ENCODE results near the gene GUCY2C.

GUCY2C gene

DNA sequence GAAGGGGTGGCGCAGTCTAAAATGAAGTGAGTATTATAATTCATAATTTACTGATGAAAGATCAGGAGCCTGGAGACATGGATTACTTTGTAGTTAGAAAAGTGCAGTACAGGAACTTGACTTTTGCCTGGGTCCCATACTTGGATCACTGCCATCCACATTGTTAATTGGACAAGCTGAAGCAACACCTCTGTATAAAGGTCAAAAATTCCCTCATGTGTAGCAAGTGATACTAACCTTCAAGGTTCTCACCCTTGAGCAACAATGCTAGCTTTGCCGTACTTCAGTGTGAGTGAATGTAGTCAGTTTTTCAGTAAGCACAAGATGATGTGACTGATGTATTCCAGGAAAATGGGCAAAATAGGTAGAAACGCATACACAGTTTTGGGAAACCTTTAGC is 84.1 kb downstream of the GUCY2C start:
- Histone ChIP-seq H3K4me1 (ENCODE audit: control insufficient read depth, insufficient read depth, low read length, poor library complexity, severe bottlenecking) (no peaks in the 10 kb centered on the region), H3K27ac (ENCODE audit: insufficient read depth, low read length, poor library complexity, severe bottlenecking) (no peak overlapping the region)

DNA sequence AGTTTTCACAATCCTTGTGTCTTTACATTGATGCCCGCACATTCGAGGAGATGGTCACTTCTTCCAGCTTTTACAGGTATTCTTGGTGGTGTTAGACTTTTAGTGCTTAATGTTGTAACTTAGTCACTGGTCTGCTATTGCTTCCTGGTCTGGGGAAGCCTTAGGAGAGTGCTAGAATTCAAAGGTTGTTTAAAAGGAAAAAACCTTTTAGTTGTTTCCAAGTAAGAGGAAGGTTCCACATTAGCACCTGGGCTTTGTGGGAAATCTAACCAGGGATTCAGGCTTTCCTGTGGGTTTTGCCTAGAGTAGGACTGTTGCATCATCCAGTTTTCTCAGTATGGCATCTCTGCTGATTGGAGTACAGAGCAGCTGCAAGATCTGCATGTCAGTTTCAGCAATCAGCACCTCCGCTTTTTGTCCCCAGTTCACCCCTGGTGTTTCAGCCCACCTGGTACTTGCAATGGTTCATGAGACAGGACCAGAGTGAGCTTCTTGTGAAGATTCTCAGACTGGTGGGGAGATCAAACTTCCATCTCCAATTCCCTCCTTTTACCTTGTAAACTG is 84.7 kb downstream of the GUCY2C start:
- Histone ChIP-seq H3K4me1 (ENCODE audit: control insufficient read depth, insufficient read depth, low read length, poor library complexity, severe bottlenecking) (no peaks in the 10 kb centered on the region), H3K27ac (ENCODE audit: insufficient read depth, low read length, poor library complexity, severe bottlenecking) (no peak overlapping the region), H3K36me3 (ENCODE audit: control insufficient read depth, insufficient read depth, low read length) (no peaks in the 10 kb centered on the region), H3K27me3 (replicated peaks; ENCODE audit: control insufficient read depth, insufficient read depth, low read length, poor library complexity, severe bottlenecking) (no peaks in the 10 kb centered on the region), H3K9me3 (ENCODE audit: control insufficient read depth, low read length) (peaks cover 11% of the 10 kb centered on the region), H3K4me3 (ENCODE audit: insufficient read depth, low read depth, low read length, poor library complexity, severe bottlenecking) (no peak overlapping the region)
- no peak for DNase-seq

More for the DNA sequence above, 84.1 kb downstream of the GUCY2C start:
- Histone ChIP-seq H3K9me3 (ENCODE audit: control insufficient read depth, low read length) (peaks cover 11% of the 10 kb centered on the region), H3K4me3 (ENCODE audit: insufficient read depth, low read depth, low read length, poor library complexity, severe bottlenecking) (no peak overlapping the region), H3K36me3 (ENCODE audit: control insufficient read depth, insufficient read depth, low read length) (no peaks in the 10 kb centered on the region), H3K27me3 (replicated peaks; ENCODE audit: control insufficient read depth, insufficient read depth, low read length, poor library complexity, severe bottlenecking) (no peaks in the 10 kb centered on the region)
- DNase-seq, result no peak

DNA sequence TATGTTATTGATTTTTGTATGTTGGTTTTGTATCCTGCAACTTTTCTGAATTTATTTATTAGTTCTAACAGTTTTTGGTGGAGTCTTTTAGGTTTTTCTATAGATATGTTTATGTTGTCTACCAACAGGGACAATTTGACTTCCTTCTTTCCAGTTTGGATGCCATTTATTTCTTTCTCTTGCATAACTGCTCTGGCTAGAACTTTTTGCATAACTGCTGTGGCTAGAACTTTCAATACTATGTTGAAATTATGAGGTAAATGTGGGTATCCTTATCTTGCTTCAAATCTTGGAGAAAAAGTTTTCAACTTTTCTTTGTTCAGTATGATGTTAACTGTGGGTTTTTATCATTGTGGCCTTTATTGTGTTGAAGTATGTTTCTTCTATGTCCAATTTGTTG is 88.8 kb downstream of the GUCY2C start:
- Histone ChIP-seq H3K27me3 (replicated peaks; ENCODE audit: control insufficient read depth, insufficient read depth, low read length, poor library complexity, severe bottlenecking) (no peaks in the 10 kb centered on the region), H3K27ac (ENCODE audit: insufficient read depth, low read length, poor library complexity, severe bottlenecking) (no peak overlapping the region), H3K9me3 (ENCODE audit: control insufficient read depth, low read length) (peaks cover 11% of the 10 kb centered on the region), H3K36me3 (ENCODE audit: control insufficient read depth, insufficient read depth, low read length) (no peaks in the 10 kb centered on the region), H3K4me3 (ENCODE audit: insufficient read depth, low read depth, low read length, poor library complexity, severe bottlenecking) (no peak overlapping the region), H3K4me1 (ENCODE audit: control insufficient read depth, insufficient read depth, low read length, poor library complexity, severe bottlenecking) (no peaks in the 10 kb centered on the region)
- DNase-seq, result no peak

DNA sequence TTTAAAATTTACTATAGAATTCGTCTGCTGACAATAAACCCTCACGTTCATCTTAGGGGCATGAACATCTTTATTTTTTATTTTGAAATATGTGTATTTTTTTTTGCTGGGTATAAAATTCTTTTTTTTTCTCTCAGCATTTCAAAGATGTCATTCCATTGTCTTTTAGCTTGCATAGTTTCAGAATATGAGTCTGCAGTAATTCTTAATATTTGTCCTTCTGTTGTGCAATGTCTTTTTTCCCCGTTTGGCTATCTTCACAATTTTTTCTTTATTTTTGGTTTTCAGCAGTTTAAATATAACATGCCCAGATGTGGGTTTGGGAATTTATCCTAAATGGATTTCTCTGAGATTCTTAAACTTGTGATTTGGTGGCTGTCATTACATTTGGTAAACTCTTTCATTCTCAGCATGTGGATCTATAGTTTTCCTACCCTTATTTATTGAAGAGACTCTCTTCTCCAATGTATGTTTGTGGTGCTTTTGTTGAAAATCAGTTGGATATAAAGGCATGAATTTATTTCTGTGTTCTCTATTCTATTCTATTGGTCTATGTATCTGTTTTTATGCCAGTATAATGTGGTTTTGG is 90.9 kb downstream of the GUCY2C start:
- H3K9me3 ChIP-seq (ENCODE audit: control insufficient read depth, low read length), result peaks cover under 1% of the 10 kb centered on the region
- no peak overlapping the region for H3K27ac ChIP-seq (ENCODE audit: insufficient read depth, low read length, poor library complexity, severe bottlenecking)
- no peaks in the 10 kb centered on the region for H3K4me1 ChIP-seq (ENCODE audit: control insufficient read depth, insufficient read depth, low read length, poor library complexity, severe bottlenecking)
- H3K4me3 ChIP-seq (ENCODE audit: insufficient read depth, low read depth, low read length, poor library complexity, severe bottlenecking), result no peak overlapping the region
- H3K27me3 ChIP-seq (replicated peaks; ENCODE audit: control insufficient read depth, insufficient read depth, low read length, poor library complexity, severe bottlenecking), result no peaks in the 10 kb centered on the region
- H3K36me3 ChIP-seq (ENCODE audit: control insufficient read depth, insufficient read depth, low read length), result no peaks in the 10 kb centered on the region
- DNase-seq, result no peak

DNA sequence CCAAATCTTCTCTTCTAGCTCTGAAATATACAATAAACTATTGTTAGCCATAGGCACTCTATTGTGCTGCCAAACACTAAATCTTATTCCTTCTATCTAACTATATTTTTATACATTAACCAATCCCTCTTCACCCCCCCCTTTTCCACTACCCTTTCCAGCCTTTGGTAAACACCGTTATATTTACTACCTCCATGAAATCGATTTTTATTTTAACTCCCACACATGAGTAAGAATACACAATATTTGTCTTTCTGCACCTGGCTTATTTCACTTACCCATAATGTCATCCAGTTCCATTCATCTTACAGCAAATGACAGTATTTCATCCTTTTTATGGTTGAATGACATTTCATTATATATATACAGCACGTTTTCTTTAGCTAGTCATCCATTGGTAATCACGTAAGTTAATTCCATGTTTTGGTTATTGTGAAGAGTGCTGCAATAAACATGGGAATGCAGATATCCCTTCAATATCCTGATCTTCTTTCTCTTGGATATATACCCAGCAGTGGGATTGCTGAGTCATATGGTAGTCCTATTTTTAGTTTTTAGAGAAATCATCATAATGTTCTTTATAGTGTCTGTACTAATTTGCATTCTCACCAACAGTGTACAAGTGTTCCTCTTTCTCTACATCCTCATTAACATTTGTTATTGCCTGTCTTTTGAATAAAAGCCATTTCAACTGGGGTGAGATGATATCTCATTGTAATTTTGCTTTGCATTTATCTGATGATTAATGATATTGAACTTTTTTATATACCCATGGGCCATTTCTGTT is 94.5 kb downstream of the GUCY2C start:
- H3K36me3 ChIP-seq (ENCODE audit: control insufficient read depth, insufficient read depth, low read length), result no peaks in the 10 kb centered on the region
- no peaks in the 10 kb centered on the region for H3K9me3 ChIP-seq (ENCODE audit: control insufficient read depth, low read length)
- H3K27ac ChIP-seq (ENCODE audit: insufficient read depth, low read length, poor library complexity, severe bottlenecking), result no peak overlapping the region
- no peaks in the 10 kb centered on the region for H3K27me3 ChIP-seq (replicated peaks; ENCODE audit: control insufficient read depth, insufficient read depth, low read length, poor library complexity, severe bottlenecking)
- no peak for DNase-seq
- H3K4me1 ChIP-seq (ENCODE audit: control insufficient read depth, insufficient read depth, low read length, poor library complexity, severe bottlenecking), result no peaks in the 10 kb centered on the region
- H3K4me3 ChIP-seq (ENCODE audit: insufficient read depth, low read depth, low read length, poor library complexity, severe bottlenecking), result no peak overlapping the region

DNA sequence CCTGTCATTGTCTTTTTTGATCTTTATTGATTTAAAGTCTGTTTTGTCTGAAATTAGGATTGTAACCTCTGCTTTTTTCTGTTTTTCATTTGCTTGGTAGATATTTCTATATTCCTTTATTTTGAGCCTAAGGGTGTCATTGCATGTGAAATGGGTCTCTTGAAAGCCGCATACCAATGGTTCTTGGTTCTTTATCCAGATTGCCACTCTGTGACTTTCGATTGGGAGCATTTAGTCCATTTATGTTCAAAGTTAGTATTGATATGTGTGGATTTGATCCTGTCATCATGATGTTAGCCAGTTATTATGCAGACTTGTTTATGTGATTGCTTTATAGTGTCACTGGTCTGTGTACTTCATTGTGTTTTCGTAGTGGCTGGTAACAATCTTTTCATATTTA is 98.9 kb downstream of the GUCY2C start:
- Histone ChIP-seq H3K27me3 (replicated peaks; ENCODE audit: control insufficient read depth, insufficient read depth, low read length, poor library complexity, severe bottlenecking) (no peaks in the 10 kb centered on the region), H3K9me3 (ENCODE audit: control insufficient read depth, low read length) (no peaks in the 10 kb centered on the region)
- no peak for DNase-seq

DNA sequence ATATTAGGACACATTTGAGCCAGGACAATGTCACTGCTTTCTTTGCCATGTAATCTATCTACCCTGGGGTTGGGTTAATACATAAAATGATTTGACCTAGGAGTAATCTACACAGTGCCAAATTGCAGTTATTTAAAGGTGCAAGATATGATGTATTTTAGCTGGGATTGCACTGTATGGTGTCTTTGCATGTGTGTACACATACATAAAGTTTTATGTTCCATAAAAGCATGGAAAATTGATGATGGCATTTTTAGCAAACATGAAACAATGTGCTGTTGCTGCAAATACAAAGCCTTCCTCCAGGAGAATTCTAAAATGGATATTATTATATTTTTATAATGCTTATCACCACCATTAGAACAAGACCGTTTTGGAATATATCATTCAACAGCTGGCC is 104.7 kb downstream of the GUCY2C start:
- Histone ChIP-seq H3K4me3 (ENCODE audit: insufficient read depth, low read depth, low read length, poor library complexity, severe bottlenecking) (no peak overlapping the region), H3K9me3 (ENCODE audit: control insufficient read depth, low read length) (no peaks in the 10 kb centered on the region), H3K27ac (ENCODE audit: insufficient read depth, low read length, poor library complexity, severe bottlenecking) (no peak overlapping the region), H3K36me3 (ENCODE audit: control insufficient read depth, insufficient read depth, low read length) (no peaks in the 10 kb centered on the region), H3K4me1 (ENCODE audit: control insufficient read depth, insufficient read depth, low read length, poor library complexity, severe bottlenecking) (no peaks in the 10 kb centered on the region), H3K27me3 (replicated peaks; ENCODE audit: control insufficient read depth, insufficient read depth, low read length, poor library complexity, severe bottlenecking) (no peaks in the 10 kb centered on the region)
- no peak for DNase-seq

More for the DNA sequence above, 98.9 kb downstream of the GUCY2C start:
- Histone ChIP-seq H3K4me1 (ENCODE audit: control insufficient read depth, insufficient read depth, low read length, poor library complexity, severe bottlenecking) (no peaks in the 10 kb centered on the region), H3K27ac (ENCODE audit: insufficient read depth, low read length, poor library complexity, severe bottlenecking) (no peak overlapping the region), H3K4me3 (ENCODE audit: insufficient read depth, low read depth, low read length, poor library complexity, severe bottlenecking) (no peak overlapping the region), H3K36me3 (ENCODE audit: control insufficient read depth, insufficient read depth, low read length) (no peaks in the 10 kb centered on the region)

DNA sequence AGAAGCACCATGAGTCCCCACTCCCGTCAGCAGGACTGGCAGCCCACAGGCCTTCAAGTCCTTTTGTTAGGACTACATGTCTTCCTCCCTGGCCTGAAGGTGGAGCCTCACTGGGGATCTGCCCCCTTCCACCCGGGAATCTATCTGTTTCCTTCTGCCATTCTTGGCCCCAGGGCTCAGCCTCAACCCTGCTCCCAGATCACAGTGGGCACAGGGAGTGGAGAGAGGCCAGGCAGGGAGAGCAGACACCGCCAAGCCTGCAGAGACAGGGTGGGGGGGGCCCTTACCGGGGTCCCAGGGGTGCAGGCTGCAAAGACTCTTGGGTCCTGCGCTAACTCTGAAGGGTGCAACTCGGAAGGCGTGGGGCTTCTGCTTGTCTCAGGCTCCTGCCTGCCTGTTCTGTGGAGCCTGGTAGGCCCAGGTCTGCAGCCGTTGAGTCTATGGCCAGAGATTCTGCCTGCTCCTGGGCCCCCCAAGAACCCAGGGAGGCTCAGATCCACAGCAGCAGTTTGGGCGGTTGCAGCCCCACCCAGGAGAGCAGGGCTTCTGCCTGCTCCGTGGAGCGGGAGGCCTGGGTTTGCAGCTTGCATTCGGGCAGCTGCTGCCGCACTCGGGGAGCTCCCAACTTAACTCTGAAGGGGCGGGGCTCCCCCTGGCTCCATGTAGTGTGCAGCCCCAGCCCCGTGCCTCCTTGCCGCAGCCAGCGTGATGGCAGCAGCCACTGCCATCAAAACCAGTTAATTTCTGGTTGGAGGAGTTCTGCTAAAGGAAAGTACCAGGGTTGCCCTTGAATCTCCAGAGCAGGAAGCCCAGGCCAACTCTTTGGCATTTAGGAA is 107.0 kb downstream of the GUCY2C start:
- DNase-seq, result no peak
- Histone ChIP-seq H3K4me3 (ENCODE audit: insufficient read depth, low read depth, low read length, poor library complexity, severe bottlenecking) (no peak overlapping the region), H3K36me3 (ENCODE audit: control insufficient read depth, insufficient read depth, low read length) (no peaks in the 10 kb centered on the region), H3K9me3 (ENCODE audit: control insufficient read depth, low read length) (no peaks in the 10 kb centered on the region), H3K27me3 (replicated peaks; ENCODE audit: control insufficient read depth, insufficient read depth, low read length, poor library complexity, severe bottlenecking) (no peaks in the 10 kb centered on the region), H3K27ac (ENCODE audit: insufficient read depth, low read length, poor library complexity, severe bottlenecking) (no peak overlapping the region), H3K4me1 (ENCODE audit: control insufficient read depth, insufficient read depth, low read length, poor library complexity, severe bottlenecking) (no peaks in the 10 kb centered on the region)

DNA sequence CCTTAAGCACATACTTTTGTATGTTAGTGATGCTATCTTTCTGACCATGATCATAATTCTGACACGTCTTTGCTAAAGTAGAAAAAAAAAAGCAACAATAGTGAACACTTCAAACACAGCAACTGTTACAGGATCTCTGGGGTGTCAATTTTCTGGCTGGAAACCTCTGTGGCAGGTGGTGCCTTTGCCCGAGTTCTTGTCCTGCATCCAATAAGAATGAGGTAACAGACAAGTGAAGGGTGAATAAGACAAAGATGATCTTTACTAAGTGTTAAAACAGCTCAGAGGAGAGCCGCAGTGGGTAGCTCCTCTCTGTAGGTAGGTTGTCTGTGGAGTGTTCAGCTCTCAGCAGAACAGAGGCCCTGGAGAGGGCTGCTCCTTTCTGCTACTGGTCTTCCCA is 107.8 kb downstream of the GUCY2C start:
- Histone ChIP-seq H3K9me3 (ENCODE audit: control insufficient read depth, low read length) (no peaks in the 10 kb centered on the region), H3K4me1 (ENCODE audit: control insufficient read depth, insufficient read depth, low read length, poor library complexity, severe bottlenecking) (no peaks in the 10 kb centered on the region), H3K36me3 (ENCODE audit: control insufficient read depth, insufficient read depth, low read length) (no peaks in the 10 kb centered on the region), H3K27ac (ENCODE audit: insufficient read depth, low read length, poor library complexity, severe bottlenecking) (no peak overlapping the region), H3K4me3 (ENCODE audit: insufficient read depth, low read depth, low read length, poor library complexity, severe bottlenecking) (no peak overlapping the region), H3K27me3 (replicated peaks; ENCODE audit: control insufficient read depth, insufficient read depth, low read length, poor library complexity, severe bottlenecking) (no peaks in the 10 kb centered on the region)
- no peak for DNase-seq

All from effector memory CD4-positive, alpha-beta T cell (primary cell).